GM12878 (cell line): ENCODE results near the gene ZKSCAN1. TPM values are rescaled to one million over a fixed set of nuclear protein-coding genes. Genes with fewer than 3 reads are reported as not detected.

ENCODE experiments used
- ATAC-seq: fragments of 200-7000 bp; cut with Tn5 transposase; 3 replicates; pipeline ENCODE4 v1.9.1; 2020; ENCODE audit warnings: mild to moderate bottlenecking, moderate library complexity
- BruUV-seq: library from RNA; stranded (reverse); fragments of 400-500 nt; replicated peaks from 2 replicates; lab custom pipeline; 2021; lab: Mats Ljungman, UMichigan
- CTCF ChIA-PET: fragments of 300-600 bp; sonication (Branson Sonifier 250); formaldehyde crosslinking; extraction: SDS; loops from one replicate; lab custom pipeline; 2021; ENCODE audit warnings: inconsistent platforms; lab: Yijun Ruan, JAX
- POLR2A ChIA-PET: fragments of 350-600 bp; formaldehyde crosslinking; extraction: SDS; loops from one replicate; lab custom pipeline; 2021; ENCODE audit warnings: inconsistent platforms; lab: Charles Lee
- RAD21 ChIA-PET: fragments of 300-600 bp; sonication (Branson Sonifier 250); formaldehyde crosslinking; loops from one replicate; lab custom pipeline; 2023; ENCODE audit warnings: antibody characterized with exemption; ENCODE audit not compliant: unreplicated experiment; lab: Charles Lee
- SMC1A ChIA-PET: fragments of 300-600 bp; sonication (Branson Sonifier 250); formaldehyde crosslinking; loops from one replicate; lab custom pipeline; 2023; ENCODE audit not compliant: unreplicated experiment, uncharacterized antibody; lab: Charles Lee
- DNase-seq: peaks from one replicate; pipeline ENCODE4 v3.0.0-alpha.2; 2011; ENCODE audit warnings: low read depth, low spot score
- FAIRE-seq: peaks from 3 replicates; lab custom pipeline; 2011; peaks lifted over from hg19 to GRCh38; lab: Jason Lieb, UNC
- H2AFZ ChIP-seq: 2 replicates; pipeline ENCODE4 v1.6.0; 2011; ENCODE audit warnings: low read depth, low read length, control low read depth; ENCODE audit not compliant: control insufficient read depth
- H3K27ac ChIP-seq: 2 replicates; pipeline ENCODE4 v1.5.1; 2011; ENCODE audit warnings: control low read depth; ENCODE audit not compliant: control insufficient read depth, insufficient read depth
- H3K27me3 ChIP-seq, 2 experiments: replicated peaks in 1 of 2; 2 replicates each; pipeline versions ENCODE4 v1.6.0 to v1.6.1; 2011; ENCODE audit warnings: low read length in 1 of 2; ENCODE audit not compliant: control insufficient read depth in 2 of 2, insufficient read depth in 2 of 2
- H3K36me3 ChIP-seq, 2 experiments: 2 replicates each; pipeline ENCODE4 v1.5.1; 2011; ENCODE audit warnings: low read length in 1 of 2; ENCODE audit not compliant: control insufficient read depth in 2 of 2, insufficient read depth in 2 of 2
- H3K4me1 ChIP-seq: 2 replicates; pipeline ENCODE4 v1.6.1; 2011; ENCODE audit warnings: mild to moderate bottlenecking, low read length, moderate library complexity, mixed read lengths; ENCODE audit not compliant: control insufficient read depth, insufficient read depth
- H3K4me2 ChIP-seq: 2 replicates; pipeline ENCODE4 v1.6.0; 2011; ENCODE audit warnings: control low read depth; ENCODE audit not compliant: control insufficient read depth, insufficient read depth
- H3K4me3 ChIP-seq: fragments of 200-600 bp; sonication (generic); 2 replicates; pipeline ENCODE4 v1.5.1; 2016
- H3K79me2 ChIP-seq: 2 replicates; pipeline ENCODE4 v1.6.0; 2011; ENCODE audit warnings: low read length; ENCODE audit not compliant: control insufficient read depth, insufficient read depth
- H3K9ac ChIP-seq: 2 replicates; pipeline ENCODE4 v1.8.0; 2011; ENCODE audit warnings: low read length, control low read depth, mixed read lengths; ENCODE audit not compliant: control insufficient read depth, insufficient read depth
- H3K9me3 ChIP-seq: replicated peaks from 3 replicates; pipeline ENCODE4 v1.5.1; 2011; ENCODE audit warnings: mild to moderate bottlenecking, low read length; ENCODE audit not compliant: control insufficient read depth, insufficient read depth
- H4K20me1 ChIP-seq: 2 replicates; pipeline ENCODE4 v1.6.0; 2011; ENCODE audit not compliant: control insufficient read depth, insufficient read depth
- MYB ChIP-seq: fragments of 150-350 bp; IDR thresholded peaks from 2 replicates; pipeline ENCODE4 v1.6.1; 2014; ENCODE audit warnings: mild to moderate bottlenecking, low read depth, low read length, borderline replicate concordance
- NRF1 ChIP-seq: conservative IDR thresholded peaks from 2 replicates; pipeline ENCODE4 v1.6.1; 2011; ENCODE audit warnings: mild to moderate bottlenecking, low read depth, low read length, improper control_type of control experiment
- PAX8 ChIP-seq: fragments of 450-650 bp; IDR thresholded peaks from 2 replicates; pipeline ENCODE4 v1.6.1; 2017; ENCODE audit warnings: mild to moderate bottlenecking, moderate library complexity
- POLR2AphosphoS5 ChIP-seq: IDR thresholded peaks from 2 replicates; pipeline ENCODE4 v1.6.1; 2011; ENCODE audit warnings: mild to moderate bottlenecking, low read length, inconsistent platforms
- RAD21 ChIP-seq: IDR thresholded peaks from 2 replicates; pipeline ENCODE4 v1.6.1; 2011; ENCODE audit warnings: mild to moderate bottlenecking, low read depth, low read length, moderate library complexity; ENCODE audit not compliant: insufficient read depth
- RELA ChIP-seq: fragments of 450-650 bp; IDR thresholded peaks from 2 replicates; pipeline ENCODE4 v1.8.0; 2014; ENCODE audit warnings: borderline replicate concordance; ENCODE audit not compliant: partially characterized antibody
- SMAD1 ChIP-seq: fragments of 450-650 bp; IDR thresholded peaks from 2 replicates; pipeline ENCODE4 v1.6.1; 2018; ENCODE audit warnings: mild to moderate bottlenecking, low read depth; ENCODE audit not compliant: partially characterized antibody
- YBX1 ChIP-seq: fragments of 450-650 bp; IDR thresholded peaks from 2 replicates; pipeline ENCODE4 v1.6.1; 2016; ENCODE audit warnings: antibody characterized with exemption
- ZNF687 ChIP-seq: fragments of 450-650 bp; IDR thresholded peaks from 2 replicates; pipeline ENCODE4 v1.6.1; 2017; ENCODE audit warnings: mild to moderate bottlenecking, moderate library complexity
- WGBS: methylation state at CpG from one replicate; pipeline ENCODE4 v1.1.6; 2016; ENCODE audit warnings: low lambda C conversion rate; ENCODE audit not compliant: insufficient replicate concordance, insufficient coverage; ENCODE audit errors: missing lambda C conversion rate; 5-methylcytosine and 5-hydroxymethylcytosine counted together
- in situ Hi-C: fragments of 300-500 bp; cut with MboI; formaldehyde crosslinking; loops from 9 replicates; pipeline ENCODE4 v1.14.3; 2018; ENCODE audit warnings: mixed read lengths
- intact Hi-C: fragments of 100-400 bp; cut with micrococcal nuclease; formaldehyde crosslinking; loops from one replicate; pipeline ENCODE4 v1.14.2; 2022; ENCODE audit not compliant: unreplicated experiment
- polyA plus RNA-seq, 11 experiments: library from polyadenylated mRNA; depleted of rRNA in 4 of 11; unstranded in 6 of 11; stranded (reverse) in 5 of 11; fragments of >200 nt; fragmentation: Nextera tagmentation in 4 of 11; fragmentation: Illumina TruSeq in 1 of 11; extraction: Ambion mirVana in 4 of 11; extraction: Trizol in 1 of 11; gene quantifications; 1 replicate in 1 of 11; 2 replicates in 10 of 11; pipeline versions ENCODE4 v1.2.1 to v1.2.3, GENCODE V29; 2011 to 2016; ENCODE audit warnings: inconsistent platforms in 2 of 11, missing spikeins in 2 of 11, low read depth in 1 of 11
- total RNA-seq, 4 experiments: library from RNA; depleted of rRNA in 3 of 4; stranded (reverse); fragments of >200 nt in 3 of 4; fragmentation: Illumina TruSeq in 1 of 4; extraction: Trizol in 1 of 4; gene quantifications; 2 replicates each; pipeline versions ENCODE4 v1.2.1 to v1.2.3, GENCODE V29; 2013 to 2021

ZKSCAN1 gene
- total and polyA plus RNA-seq, 10 of the 15 experiments (the other 5 are each of a cell fraction or from before 2014, with no cell fraction given) = 3.2 to 34.4 (median 18.1) TPM

DNA sequence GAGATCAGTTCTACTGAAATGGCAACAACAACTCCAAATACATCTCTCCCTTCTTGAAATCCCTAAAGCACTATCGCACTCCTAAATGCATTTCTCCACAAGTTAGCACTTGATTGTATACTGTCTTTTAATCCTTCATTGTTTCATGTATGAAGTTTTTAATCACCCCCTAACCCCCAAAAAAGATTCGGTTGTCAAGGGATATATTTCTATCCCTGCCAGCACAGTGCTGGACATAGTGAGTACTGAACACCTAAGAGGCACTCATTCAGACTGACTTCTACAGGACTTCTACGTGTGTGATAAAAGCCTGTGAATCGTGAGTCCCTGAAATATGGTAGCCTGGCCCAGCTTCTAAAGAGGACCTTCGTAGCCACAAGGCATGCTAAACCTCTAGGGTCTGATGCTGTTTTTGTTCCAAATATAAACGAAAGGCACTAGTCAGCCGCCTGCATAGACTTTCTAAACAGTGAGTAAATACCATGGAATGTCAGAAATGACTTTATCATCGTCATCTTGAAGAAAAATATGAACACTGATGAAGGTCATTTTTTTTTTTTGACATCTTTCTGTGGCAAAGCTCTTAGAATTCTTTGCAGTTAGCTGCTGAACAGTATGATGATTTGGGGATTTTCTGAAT is 19.6 kb downstream of the ZKSCAN1 start:
- Histone ChIP-seq H3K36me3 (peaks cover 0 to 23% of the 10 kb centered on the region in 2 experiments; a peak in 2 of 4 replicates), H3K4me2 (no peak overlapping the region), H3K27ac (no peak overlapping the region), H3K9me3 (no peaks in the 10 kb centered on the region), H3K9ac (no peak overlapping the region), H3K79me2 (no peaks in the 10 kb centered on the region), H3K4me3 (no peak overlapping the region), H3K27me3 (no peaks in the 10 kb centered on the region), H3K4me1 (no peaks in the 10 kb centered on the region), H2AFZ (no peak overlapping the region)
- DNase-seq = no peak
- ChIA-PET RAD21 (no interaction called here), CTCF (no interaction called here), POLR2A (interaction anchor here (0.6 kb wide), 1 partner anchor 10 kb away, joined by 6 read pairs; no protein-coding TSS in a partner anchor), SMC1A (no interaction called here)
- FAIRE-seq = no peak
- intact Hi-C loops (no loop called here), in situ Hi-C loops (no loop called here)
- 93% methylated on average over 8 of the region's 8 CpGs for WGBS
- no peak for TF ChIP-seq RAD21
- TF ChIP-seq YBX1 = no peak
- no peak for TF ChIP-seq MYB
- TF ChIP-seq ZNF687 = no peak
- no peak for TF ChIP-seq POLR2AphosphoS5
- no peak for TF ChIP-seq NRF1
- TF ChIP-seq SMAD1 = no peak
- no peak for TF ChIP-seq PAX8
- TF ChIP-seq RELA = no peak
- TF ChIP-seq, all 136 proteins: peak for 0
- no peaks in the 10 kb centered on the region for H4K20me1 ChIP-seq
- no TSS peak for BruUV-seq
- ATAC-seq = no peak
